CD4-positive, alpha-beta T cell treated with Interleukin-21 for 1 hour (primary cell): Measurements from ENCODE around the gene ZNF277.
"Not testable (repeated sequence)": the region's sequence is repeated elsewhere in the genome, so short reads cannot be mapped to it uniquely, and the experiment has no call there.

Experiments used
- DNase-seq: peaks from one replicate; pipeline ENCODE4 v3.0.0-alpha.2; 2020

The ZNF277 gene

DNA sequence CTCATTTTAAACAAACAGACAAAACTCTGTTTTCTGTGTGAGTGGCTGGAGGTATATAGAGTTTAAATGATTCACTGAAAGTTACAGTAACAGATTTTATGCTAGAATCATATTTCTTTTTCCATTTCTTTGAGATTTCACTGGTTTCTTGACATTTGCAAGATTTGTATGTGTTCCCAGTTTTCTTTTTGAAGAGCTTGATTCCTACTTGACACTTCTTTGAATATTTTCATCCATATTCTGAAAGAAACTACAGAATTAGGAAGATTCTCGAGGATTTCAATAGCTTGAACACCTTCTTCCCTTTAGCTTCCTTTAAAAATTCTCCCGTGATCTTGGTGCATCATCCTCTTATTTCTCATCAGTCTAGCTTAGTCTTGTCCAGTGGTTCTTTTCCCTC lies 93.6 kb downstream of the ZNF277 start:
- no peak for DNase-seq

GRCh38 chr7:112300831-112301407 lies 94.4 kb downstream of the ZNF277 start:
- no peak for DNase-seq

GRCh38 chr7:112302566-112302965 lies 96.1 kb downstream of the ZNF277 start:
- no peak for DNase-seq

GRCh38 chr7:112306903-112307302 lies 100.4 kb downstream of the ZNF277 start:
- no peak for DNase-seq

DNA sequence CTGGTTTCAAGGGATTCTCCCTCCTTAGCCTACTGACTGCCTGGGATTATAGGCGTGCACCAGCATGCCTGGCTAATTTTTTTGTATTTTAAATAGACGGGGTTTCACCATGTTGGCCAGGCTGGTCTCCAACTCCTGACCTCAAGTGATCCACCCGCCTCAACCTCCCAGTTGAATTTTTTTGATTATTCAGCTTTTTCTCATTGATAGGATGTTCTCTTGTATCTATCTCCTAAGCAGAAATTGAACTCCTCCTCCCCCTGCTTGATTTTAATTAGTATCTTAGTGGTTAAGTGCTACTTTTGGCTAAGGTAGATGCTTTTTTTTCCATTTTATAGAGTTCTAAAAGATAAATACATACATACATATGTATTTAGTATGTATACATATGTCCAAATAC lies 101.0 kb downstream of the ZNF277 start:
- DNase-seq, result no peak

- no peak for DNase-seq
These were observed 102.5 kb downstream of the ZNF277 start for GRCh38 chr7:112308974-112309373.

- DNase-seq, result not testable (repeated sequence)
These were observed 110.3 kb downstream of the ZNF277 start for GRCh38 chr7:112316803-112317202.

DNA sequence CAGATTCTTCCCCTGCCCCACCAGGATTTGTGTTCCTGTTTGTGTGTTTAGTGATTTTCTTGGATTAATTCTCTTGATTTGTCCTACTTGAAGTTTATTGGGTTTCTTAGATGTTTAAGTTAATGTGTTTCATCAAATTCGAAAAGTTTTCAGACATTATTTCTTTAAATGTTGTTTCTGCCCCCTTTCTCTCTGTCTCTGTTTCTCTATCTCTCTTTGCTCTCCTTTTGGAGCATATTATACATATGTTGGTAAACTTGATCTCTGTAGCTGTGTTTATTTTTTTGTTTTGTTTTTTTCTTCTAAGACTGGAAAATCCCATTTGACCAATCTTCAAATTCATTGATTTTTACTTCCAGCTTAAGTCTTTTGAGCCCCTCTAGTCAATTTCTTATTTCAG lies 115.6 kb downstream of the ZNF277 start:
- no peak for DNase-seq

DNA sequence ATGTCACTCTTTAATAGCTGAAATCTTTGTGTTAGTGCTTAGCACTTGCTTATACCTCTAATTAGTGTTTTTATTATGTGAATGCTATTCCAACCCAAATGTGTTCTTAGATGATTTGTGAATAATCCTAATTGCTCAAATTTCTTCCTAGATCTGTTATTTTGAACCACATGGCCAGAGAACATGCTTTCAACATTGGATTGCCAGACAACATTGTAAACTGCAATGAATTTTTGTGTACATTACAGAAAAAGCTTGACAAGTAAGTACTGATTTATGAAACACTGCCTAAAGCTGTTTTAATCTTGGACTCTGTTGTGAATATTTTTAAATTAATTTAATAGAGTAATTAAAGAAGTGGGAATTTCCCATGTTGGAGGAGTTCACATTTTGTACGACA lies 121.1 kb downstream of the ZNF277 start:
- no peak for DNase-seq

GRCh38 chr7:112331492-112331891 lies 125.0 kb downstream of the ZNF277 start:
- no peak for DNase-seq

DNA sequence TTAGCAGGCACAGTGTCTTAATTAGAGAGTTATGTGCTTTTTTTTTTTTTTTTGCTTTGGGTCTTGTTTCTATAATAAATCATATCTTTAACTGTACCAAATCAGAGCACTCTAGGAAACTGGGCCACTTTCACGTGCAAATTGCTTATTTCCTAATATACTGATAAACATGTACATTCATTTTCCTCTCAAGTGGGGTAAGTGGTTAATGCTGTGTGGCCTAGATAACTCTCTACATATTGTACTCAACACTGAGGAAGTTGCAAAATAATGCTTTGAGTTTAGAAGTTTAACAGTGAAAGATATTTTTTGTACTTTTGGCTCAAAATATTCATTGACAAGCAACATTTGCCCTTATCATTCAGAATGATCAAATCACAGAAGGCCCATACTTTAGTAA lies 127.9 kb downstream of the ZNF277 start:
- no peak for DNase-seq

GRCh38 chr7:112336261-112336660 lies 129.8 kb downstream of the ZNF277 start:
- DNase-seq, result no peak

GRCh38 chr7:112336936-112337576 lies 130.6 kb downstream of the ZNF277 start:
- DNase-seq, result no peak

DNA sequence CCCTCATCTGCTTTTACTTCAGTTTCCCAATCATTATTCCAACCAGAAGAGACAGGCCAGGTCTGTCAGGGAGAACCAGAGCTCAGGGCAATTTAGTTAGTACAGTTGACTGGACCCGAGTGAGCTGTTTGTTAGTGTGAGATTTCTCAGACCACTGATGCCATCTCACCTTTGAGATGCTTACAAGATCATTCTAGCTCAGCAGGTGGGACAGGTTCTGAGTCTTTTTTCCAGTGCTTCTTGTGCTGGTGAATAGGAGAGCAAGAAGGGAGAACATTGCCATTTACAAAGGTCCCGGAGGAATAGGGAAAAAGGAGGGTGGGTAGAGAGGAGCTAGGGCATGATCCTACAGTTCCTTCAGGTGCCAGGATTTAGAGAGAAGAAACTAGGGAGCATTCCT lies 131.4 kb downstream of the ZNF277 start:
- no peak for DNase-seq

DNA sequence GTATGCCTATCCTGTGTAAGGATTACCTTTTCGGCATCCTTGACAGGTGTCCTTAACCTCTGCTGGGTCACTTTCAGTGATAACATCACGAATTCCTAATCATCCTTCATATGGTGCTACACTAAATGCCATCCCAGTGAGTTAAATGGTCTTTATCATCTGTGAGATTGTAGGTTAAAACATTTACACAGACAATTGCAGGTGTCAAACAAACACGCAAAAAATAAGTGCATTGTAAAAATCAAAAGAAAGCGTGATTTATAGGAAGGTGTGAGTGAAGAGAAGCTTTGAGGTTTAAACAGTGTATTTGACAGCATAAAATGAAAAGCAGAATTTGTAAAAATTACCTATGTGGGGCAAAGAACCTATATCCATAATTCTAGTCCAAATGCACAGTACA lies 132.3 kb downstream of the ZNF277 start:
- no peak for DNase-seq

GRCh38 chr7:112341464-112341863 lies 135.0 kb downstream of the ZNF277 start:
- DNase-seq, result no peak

- DNase-seq, result no peak
These were observed 140.0 kb downstream of the ZNF277 start for GRCh38 chr7:112346381-112347060.

DNA sequence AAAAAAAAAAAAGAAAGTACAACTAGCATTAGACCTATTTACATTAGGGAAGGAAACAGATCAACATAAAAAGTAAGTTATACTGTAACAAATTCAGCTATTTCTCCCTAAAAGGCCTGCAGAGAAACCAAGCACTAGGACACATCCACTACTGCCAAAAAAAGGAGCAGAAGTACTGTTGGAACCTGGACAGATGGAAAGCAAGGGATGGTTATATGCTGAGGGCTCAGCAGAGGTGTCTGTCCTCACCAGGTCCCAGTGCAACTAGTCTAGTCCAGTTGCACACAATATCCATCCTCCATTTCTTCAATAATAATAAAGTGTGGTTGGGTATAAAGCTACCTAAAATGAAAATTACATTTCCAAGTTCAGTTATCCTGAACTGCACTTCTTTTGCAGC lies 140.6 kb downstream of the ZNF277 start:
- no peak for DNase-seq

GRCh38 chr7:112350585-112350984 lies 144.1 kb downstream of the ZNF277 start:
- DNase-seq, result no peak

DNA sequence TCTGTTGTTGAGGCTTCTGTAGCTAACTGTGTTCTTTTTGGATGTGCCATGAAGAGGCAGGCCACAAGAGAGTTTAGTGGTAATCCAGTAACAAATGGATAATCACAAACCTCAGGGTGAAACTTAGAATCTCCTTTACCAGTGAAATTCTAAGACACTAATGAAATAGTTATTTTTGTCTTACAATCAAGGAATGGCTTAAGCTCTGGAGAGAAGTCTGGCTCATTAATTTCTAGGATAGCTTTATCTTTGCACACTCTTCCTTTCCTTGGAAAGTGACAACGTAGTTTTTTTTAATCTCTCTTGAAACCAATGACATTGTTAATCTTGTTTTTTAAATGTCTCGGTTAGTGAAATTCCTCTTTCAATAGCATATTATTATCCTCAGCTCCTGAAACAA lies 150.1 kb downstream of the ZNF277 start:
- DNase-seq, result no peak

- DNase-seq, result no peak
These were observed 150.6 kb downstream of the ZNF277 start for GRCh38 chr7:112357136-112357535.

DNA sequence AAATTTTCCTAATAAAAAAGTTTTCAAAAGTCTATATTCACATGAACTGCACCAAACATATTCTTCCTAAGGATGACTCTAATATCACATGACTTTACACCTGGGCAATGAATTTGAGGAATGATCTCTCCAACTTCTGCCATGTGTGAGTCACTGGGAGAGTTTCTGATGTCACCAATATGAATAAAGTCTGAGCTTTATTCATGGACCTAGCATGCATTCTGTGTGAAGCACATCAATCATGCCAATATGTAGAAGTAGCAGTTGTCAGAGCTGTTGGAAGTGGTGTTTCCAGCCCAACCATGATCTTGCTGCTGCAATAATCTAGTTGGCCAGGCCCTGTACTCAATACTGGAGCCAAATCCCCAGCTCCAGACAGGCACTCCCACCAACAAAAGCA lies 152.0 kb downstream of the ZNF277 start:
- DNase-seq, result no peak

GRCh38 chr7:112359086-112359485 lies 152.6 kb downstream of the ZNF277 start:
- DNase-seq, result no peak

GRCh38 chr7:112360681-112361080 lies 154.2 kb downstream of the ZNF277 start:
- no peak for DNase-seq

- no peak for DNase-seq
These were observed 154.7 kb downstream of the ZNF277 start for GRCh38 chr7:112361154-112361553.
